GM18861 (cell line): ENCODE measurements around the gene TRIP11.
A peak's percentile ranks its signal among the peaks of the same experiment; 100 is the strongest.

ENCODE experiments used
- ATAC-seq: cut with Tn5 transposase; IDR thresholded peaks from one replicate; pipeline ENCODE4 v1.9.1; 2021; ENCODE audit not compliant: unreplicated experiment

The TRIP11 gene

GRCh38 chr14:92010644-92011043 lies 29.2 kb downstream of the TRIP11 start:
- ATAC-seq = no peak

- no peak for ATAC-seq
Measured at GRCh38 chr14:92009604-92010003, 30.3 kb downstream of the TRIP11 start.

GRCh38 chr14:92005019-92005418 lies 34.8 kb downstream of the TRIP11 start:
- no peak for ATAC-seq

- no peak for ATAC-seq
Measured at GRCh38 chr14:92004062-92004461, 35.8 kb downstream of the TRIP11 start.

GRCh38 chr14:91998667-91999570 lies 40.9 kb downstream of the TRIP11 start:
- no peak for ATAC-seq

- ATAC-seq = no peak
Measured at GRCh38 chr14:91997492-91997891, 42.4 kb downstream of the TRIP11 start.

GRCh38 chr14:91996948-91997371 lies 42.9 kb downstream of the TRIP11 start:
- ATAC-seq = peak; percentile 56

- no peak for ATAC-seq
Measured at GRCh38 chr14:91987192-91987591, 52.7 kb downstream of the TRIP11 start.

- ATAC-seq = no peak
Measured at GRCh38 chr14:91985521-91986255, 54.2 kb downstream of the TRIP11 start.

GRCh38 chr14:91985008-91985407 lies 54.9 kb downstream of the TRIP11 start:
- ATAC-seq = no peak

- ATAC-seq = no peak
Measured at GRCh38 chr14:91983588-91983987, 56.3 kb downstream of the TRIP11 start.

- peak; percentile 71 for ATAC-seq
Measured at GRCh38 chr14:91980157-91980556, 59.7 kb downstream of the TRIP11 start.

- ATAC-seq = no peak
Measured at GRCh38 chr14:91977884-91978283, 62.0 kb downstream of the TRIP11 start.

- no peak for ATAC-seq
Measured at GRCh38 chr14:91975763-91976162, 64.1 kb downstream of the TRIP11 start.

- ATAC-seq = no peak
Measured at GRCh38 chr14:91971188-91971778, 68.6 kb downstream of the TRIP11 start.

- no peak for ATAC-seq
Measured at GRCh38 chr14:91968280-91968679, 71.6 kb downstream of the TRIP11 start.

GRCh38 chr14:91964724-91965123 lies 75.1 kb downstream of the TRIP11 start:
- ATAC-seq = no peak

GRCh38 chr14:91964011-91964410 lies 75.8 kb downstream of the TRIP11 start:
- no peak for ATAC-seq

- no peak for ATAC-seq
Measured at GRCh38 chr14:91963465-91963864, 76.4 kb downstream of the TRIP11 start.

GRCh38 chr14:91961297-91962220 lies 78.3 kb downstream of the TRIP11 start:
- ATAC-seq = no peak

GRCh38 chr14:91957876-91958313 lies 82.0 kb downstream of the TRIP11 start:
- ATAC-seq = no peak
